Stimulated activated memory B cell treated with anti-CD40 and anti-IgM and Interleukin-4, amounts not matched to agents 10 μg/mL and 1 μg/mL and 100 μg/mL, for 72 hours (primary cell): ENCODE measurements around the gene KDSR.
A peak's percentile ranks its signal among the peaks of the same experiment; 100 is the strongest.

Experiments
- ATAC-seq: fragments of 150-1000 bp; cut with Tn5 transposase; 2 replicates; pipeline ENCODE4 v1.10.0; 2021
- H3K27ac Mint-ChIP-seq: one replicate; pipeline ENCODE4 v1.8.0; 2022; ENCODE audit warnings: mild to moderate bottlenecking, mixed read lengths
- H3K27me3 Mint-ChIP-seq: one replicate; pipeline ENCODE4 v1.8.0; 2022; ENCODE audit warnings: mixed read lengths
- H3K36me3 Mint-ChIP-seq: one replicate; pipeline ENCODE4 v1.8.0; 2022; ENCODE audit warnings: mixed read lengths
- H3K4me1 Mint-ChIP-seq: one replicate; pipeline ENCODE4 v1.8.0; 2022; ENCODE audit warnings: mixed read lengths
- H3K4me3 Mint-ChIP-seq: one replicate; pipeline ENCODE4 v1.8.0; 2022; ENCODE audit warnings: mild to moderate bottlenecking, moderate library complexity, mixed read lengths
- H3K9me3 Mint-ChIP-seq: one replicate; pipeline ENCODE4 v1.8.0; 2022; ENCODE audit warnings: mixed read lengths

KDSR gene

GRCh38 chr18:63367053-63367953 is at the start of gene KDSR:
TSS of gene KDSR (minus strand) at chr18:63367206. CDS start at chr18:63367118, 88 bp downstream.
- Mint-ChIP-seq H3K9me3 (no peaks in the 10 kb centered on the region), H3K27me3 (no peaks in the 10 kb centered on the region), H3K36me3 (peaks cover 6% of the 10 kb centered on the region), H3K4me1 (peaks cover 34% of the 10 kb centered on the region), H3K4me3 (peak within 1 kb of the TSS; percentile 89), H3K27ac (peak within 1 kb of the TSS; percentile 86)
- peak; percentile 96 for ATAC-seq

GRCh38 chr18:63412953-63413352 is 45.9 kb upstream of the KDSR start:
- no peak for ATAC-seq
- no peaks in the 10 kb centered on the region for H3K9me3 Mint-ChIP-seq
- peaks cover 14% of the 10 kb centered on the region for H3K4me1 Mint-ChIP-seq
- no peak overlapping the region for H3K4me3 Mint-ChIP-seq
- peaks cover 28% of the 10 kb centered on the region for H3K36me3 Mint-ChIP-seq
- no peak overlapping the region for H3K27ac Mint-ChIP-seq
- H3K27me3 Mint-ChIP-seq: no peaks in the 10 kb centered on the region

GRCh38 chr18:63410792-63411191 is 43.8 kb upstream of the KDSR start:
- Mint-ChIP-seq H3K4me3 (no peak overlapping the region), H3K27ac (no peak overlapping the region), H3K4me1 (peaks cover 19% of the 10 kb centered on the region)

DNA sequence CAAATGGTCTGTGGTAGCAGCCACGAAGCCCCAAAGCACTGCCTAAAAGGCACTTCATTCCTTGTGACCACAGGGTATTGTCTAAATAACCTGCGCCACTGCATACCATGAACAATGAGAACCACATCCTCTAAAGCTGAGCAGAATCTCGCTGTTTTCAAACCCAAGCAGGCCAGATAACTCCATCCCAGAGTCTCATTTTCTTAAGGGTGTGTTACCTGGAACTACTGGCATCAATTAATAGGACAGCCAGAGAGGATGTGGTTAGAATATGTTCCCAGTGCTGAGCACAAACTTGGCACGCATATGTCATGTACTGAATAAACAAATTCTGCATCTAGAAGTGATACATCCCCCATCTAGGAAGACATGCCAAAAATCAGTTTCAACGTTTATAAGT is 42.3 kb upstream of the KDSR start:
- Mint-ChIP-seq H3K27ac (no peak overlapping the region), H3K4me1 (peaks cover 19% of the 10 kb centered on the region), H3K9me3 (no peaks in the 10 kb centered on the region), H3K36me3 (peaks cover 37% of the 10 kb centered on the region), H3K27me3 (no peaks in the 10 kb centered on the region), H3K4me3 (no peak overlapping the region)
- ATAC-seq: no peak

More at GRCh38 chr18:63410792-63411191, 43.8 kb upstream of the KDSR start:
- no peak for ATAC-seq
- Mint-ChIP-seq H3K9me3 (no peaks in the 10 kb centered on the region), H3K27me3 (no peaks in the 10 kb centered on the region), H3K36me3 (peaks cover 41% of the 10 kb centered on the region)

- no peaks in the 10 kb centered on the region for H3K27me3 Mint-ChIP-seq
- no peak overlapping the region for H3K27ac Mint-ChIP-seq
- H3K4me1 Mint-ChIP-seq: peaks cover 6% of the 10 kb centered on the region
- H3K4me3 Mint-ChIP-seq: no peak overlapping the region
- peaks cover 36% of the 10 kb centered on the region for H3K36me3 Mint-ChIP-seq
- H3K9me3 Mint-ChIP-seq: no peaks in the 10 kb centered on the region
- ATAC-seq: no peak
Observed at GRCh38 chr18:63407734-63408133, 40.7 kb upstream of the KDSR start.

DNA sequence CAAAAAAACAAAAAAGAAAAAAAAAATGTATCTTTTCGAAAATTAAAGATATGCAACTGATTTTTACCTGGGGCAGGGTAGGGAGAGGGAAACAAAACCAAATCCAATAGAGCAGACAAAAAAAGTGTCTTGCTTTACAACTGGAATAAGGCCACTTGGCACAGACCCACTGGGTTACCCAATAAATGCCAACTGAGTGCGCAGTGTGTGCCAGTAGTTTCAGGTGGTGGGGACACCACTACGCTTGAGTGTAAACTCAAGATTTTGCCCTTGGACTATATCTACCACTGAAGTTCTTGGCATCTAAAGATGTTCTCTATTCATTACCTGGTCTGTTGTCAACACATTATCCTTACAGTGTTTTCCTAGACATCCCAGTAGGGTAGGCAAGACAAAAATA is 39.0 kb upstream of the KDSR start:
- Mint-ChIP-seq H3K9me3 (no peaks in the 10 kb centered on the region), H3K4me3 (no peak overlapping the region), H3K4me1 (peaks cover 5% of the 10 kb centered on the region), H3K27me3 (no peaks in the 10 kb centered on the region), H3K27ac (no peak overlapping the region), H3K36me3 (peaks cover 42% of the 10 kb centered on the region)
- ATAC-seq: no peak

DNA sequence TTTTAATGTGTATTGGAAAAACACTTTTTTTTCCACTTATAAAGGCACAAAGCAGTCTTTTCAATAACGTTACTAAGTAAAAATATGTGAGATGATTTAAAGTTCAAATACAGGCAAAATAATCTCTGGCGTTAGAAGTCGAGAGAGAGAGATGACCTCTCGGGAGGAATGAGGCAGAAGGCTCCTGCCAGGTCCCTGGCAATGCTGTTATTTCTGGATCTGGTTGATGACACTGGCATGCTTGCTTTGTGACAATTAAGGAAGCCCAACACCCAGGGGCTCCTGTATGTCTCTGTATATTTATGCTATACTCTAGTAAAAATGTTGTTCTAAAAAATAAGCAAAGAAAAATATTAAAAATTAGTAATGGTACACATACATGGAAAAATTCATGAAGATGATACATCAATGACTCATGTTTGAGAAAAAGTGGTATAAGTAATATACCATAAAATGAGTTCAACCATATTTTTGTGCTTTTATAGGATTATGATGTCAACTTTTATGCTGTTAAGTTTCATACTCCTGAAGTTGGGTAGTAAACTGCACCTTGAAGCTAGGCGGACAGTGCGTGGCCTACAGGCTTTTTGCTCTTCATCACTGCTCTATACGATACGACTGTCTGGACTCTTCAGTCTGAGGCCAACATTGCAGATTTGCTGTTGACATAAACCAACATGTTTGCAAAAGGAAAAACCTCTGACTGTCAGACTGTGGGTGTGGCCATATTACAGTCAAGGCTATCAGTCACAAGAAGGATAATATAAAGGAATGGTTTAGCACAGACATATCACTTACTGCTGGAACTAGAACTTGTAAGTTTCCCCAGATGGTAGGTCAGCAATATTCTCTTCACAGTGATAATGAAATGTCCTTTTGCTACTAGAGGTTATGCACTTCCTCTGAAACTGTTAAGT is 35.5 kb upstream of the KDSR start:
- H3K4me3 Mint-ChIP-seq: no peak overlapping the region
- no peaks in the 10 kb centered on the region for H3K27me3 Mint-ChIP-seq
- peaks cover 5% of the 10 kb centered on the region for H3K4me1 Mint-ChIP-seq
- ATAC-seq: no peak
- H3K9me3 Mint-ChIP-seq: no peaks in the 10 kb centered on the region
- no peak overlapping the region for H3K27ac Mint-ChIP-seq
- H3K36me3 Mint-ChIP-seq: peaks cover 63% of the 10 kb centered on the region

DNA sequence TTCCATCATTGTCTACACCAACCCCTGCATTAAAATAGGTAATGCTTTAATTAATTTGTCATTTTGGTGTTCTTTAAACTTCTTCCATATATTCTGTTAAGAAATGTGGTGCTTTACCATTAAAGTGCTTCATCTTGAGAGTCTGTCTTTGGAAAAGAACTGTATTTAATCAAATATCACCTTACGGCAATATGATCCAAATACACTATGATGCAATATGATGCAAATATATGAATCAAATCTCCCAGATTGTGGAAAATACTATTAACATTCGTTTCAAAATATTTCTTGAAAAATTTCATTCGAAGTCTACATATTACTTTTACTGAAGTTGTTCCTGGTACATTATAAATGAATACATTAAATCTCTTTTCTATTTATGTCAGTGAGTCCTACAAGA is 32.3 kb upstream of the KDSR start:
- Mint-ChIP-seq H3K9me3 (no peaks in the 10 kb centered on the region), H3K27me3 (no peaks in the 10 kb centered on the region), H3K27ac (no peak overlapping the region), H3K4me3 (no peak overlapping the region), H3K4me1 (no peaks in the 10 kb centered on the region), H3K36me3 (peaks cover 53% of the 10 kb centered on the region)
- ATAC-seq: no peak

- Mint-ChIP-seq H3K36me3 (peaks cover 43% of the 10 kb centered on the region), H3K4me3 (no peak overlapping the region), H3K27me3 (no peaks in the 10 kb centered on the region), H3K4me1 (no peaks in the 10 kb centered on the region), H3K27ac (no peak overlapping the region), H3K9me3 (no peaks in the 10 kb centered on the region)
- ATAC-seq: no peak
Observed at GRCh38 chr18:63397349-63397748, 30.3 kb upstream of the KDSR start.

GRCh38 chr18:63395503-63395902 is 28.5 kb upstream of the KDSR start:
- no peak overlapping the region for H3K27ac Mint-ChIP-seq
- ATAC-seq: no peak
- H3K36me3 Mint-ChIP-seq: peaks cover 45% of the 10 kb centered on the region
- H3K4me3 Mint-ChIP-seq: no peak overlapping the region
- no peaks in the 10 kb centered on the region for H3K27me3 Mint-ChIP-seq
- no peaks in the 10 kb centered on the region for H3K9me3 Mint-ChIP-seq
- no peaks in the 10 kb centered on the region for H3K4me1 Mint-ChIP-seq

DNA sequence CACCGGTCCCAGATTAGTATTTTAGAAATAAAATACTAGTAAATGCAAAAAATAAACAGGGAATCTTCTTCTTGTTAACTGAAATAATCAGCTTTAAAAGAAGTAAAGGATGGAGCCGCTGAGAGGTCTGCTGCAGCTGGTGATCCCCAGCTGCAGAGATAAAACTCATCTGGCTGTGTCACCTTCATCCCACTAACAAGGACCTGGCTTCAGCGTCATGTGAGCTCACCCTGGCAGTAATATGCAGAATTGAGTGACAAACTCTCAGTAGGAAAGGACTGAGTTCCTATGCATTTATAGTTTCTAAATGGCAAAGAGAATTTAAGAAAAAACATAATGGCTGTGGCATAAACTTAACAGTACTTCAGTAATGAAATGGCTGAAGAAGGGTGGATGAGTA is 27.9 kb upstream of the KDSR start:
- peaks cover 43% of the 10 kb centered on the region for H3K36me3 Mint-ChIP-seq
- H3K4me3 Mint-ChIP-seq: no peak overlapping the region
- H3K9me3 Mint-ChIP-seq: no peaks in the 10 kb centered on the region
- no peaks in the 10 kb centered on the region for H3K27me3 Mint-ChIP-seq
- H3K4me1 Mint-ChIP-seq: no peaks in the 10 kb centered on the region
- no peak for ATAC-seq
- no peak overlapping the region for H3K27ac Mint-ChIP-seq

- H3K27me3 Mint-ChIP-seq: no peaks in the 10 kb centered on the region
- no peaks in the 10 kb centered on the region for H3K4me1 Mint-ChIP-seq
- no peak overlapping the region for H3K4me3 Mint-ChIP-seq
- no peak for ATAC-seq
- no peak overlapping the region for H3K27ac Mint-ChIP-seq
- no peaks in the 10 kb centered on the region for H3K9me3 Mint-ChIP-seq
- peaks cover 49% of the 10 kb centered on the region for H3K36me3 Mint-ChIP-seq
Observed at GRCh38 chr18:63387861-63388260, 20.9 kb upstream of the KDSR start.

DNA sequence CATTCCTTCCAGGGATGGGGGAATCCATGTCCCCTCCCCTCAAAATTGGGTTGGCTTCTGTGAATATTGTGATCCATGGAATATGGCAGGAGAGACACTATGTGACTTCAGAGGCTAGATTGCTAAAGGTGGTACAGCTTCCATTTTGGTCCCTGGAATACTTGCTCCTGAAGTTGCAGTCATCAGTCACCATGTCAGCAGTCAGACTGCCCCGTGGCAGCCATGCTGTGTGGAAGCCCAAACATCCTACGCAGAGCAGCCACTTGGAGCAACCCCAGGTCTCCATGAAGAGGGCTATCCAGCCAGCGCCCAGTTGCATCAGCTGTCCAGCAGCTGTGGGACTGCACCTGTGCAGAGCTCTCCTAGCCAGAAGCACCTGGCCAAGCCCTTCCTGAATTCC is 15.8 kb upstream of the KDSR start:
- H3K4me1 Mint-ChIP-seq: peaks cover 11% of the 10 kb centered on the region
- no peak for ATAC-seq

DNA sequence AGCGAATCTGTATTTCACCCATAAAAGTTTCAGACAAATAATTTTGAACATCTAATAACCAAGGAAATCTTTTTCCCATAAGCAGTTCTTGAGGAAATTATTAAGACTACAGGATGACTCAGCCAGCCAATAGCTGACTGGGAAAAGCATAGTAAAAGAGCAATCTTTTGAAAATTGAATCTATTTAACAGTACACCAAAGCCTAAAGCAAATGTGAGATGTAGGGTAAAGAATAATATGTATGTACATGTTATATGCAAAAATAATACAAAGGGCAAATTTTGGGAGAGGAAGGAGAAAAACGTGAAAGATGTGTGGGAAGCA is 12.6 kb upstream of the KDSR start:
- Mint-ChIP-seq H3K9me3 (peaks cover 10% of the 10 kb centered on the region), H3K4me3 (no peak overlapping the region), H3K4me1 (peaks cover 11% of the 10 kb centered on the region), H3K27ac (no peak overlapping the region), H3K27me3 (no peaks in the 10 kb centered on the region), H3K36me3 (peaks cover 29% of the 10 kb centered on the region)
- ATAC-seq: no peak

More for the DNA sequence above, 15.8 kb upstream of the KDSR start:
- Mint-ChIP-seq H3K4me3 (no peak overlapping the region), H3K27ac (no peak overlapping the region), H3K9me3 (no peaks in the 10 kb centered on the region), H3K27me3 (no peaks in the 10 kb centered on the region), H3K36me3 (peaks cover 27% of the 10 kb centered on the region)

DNA sequence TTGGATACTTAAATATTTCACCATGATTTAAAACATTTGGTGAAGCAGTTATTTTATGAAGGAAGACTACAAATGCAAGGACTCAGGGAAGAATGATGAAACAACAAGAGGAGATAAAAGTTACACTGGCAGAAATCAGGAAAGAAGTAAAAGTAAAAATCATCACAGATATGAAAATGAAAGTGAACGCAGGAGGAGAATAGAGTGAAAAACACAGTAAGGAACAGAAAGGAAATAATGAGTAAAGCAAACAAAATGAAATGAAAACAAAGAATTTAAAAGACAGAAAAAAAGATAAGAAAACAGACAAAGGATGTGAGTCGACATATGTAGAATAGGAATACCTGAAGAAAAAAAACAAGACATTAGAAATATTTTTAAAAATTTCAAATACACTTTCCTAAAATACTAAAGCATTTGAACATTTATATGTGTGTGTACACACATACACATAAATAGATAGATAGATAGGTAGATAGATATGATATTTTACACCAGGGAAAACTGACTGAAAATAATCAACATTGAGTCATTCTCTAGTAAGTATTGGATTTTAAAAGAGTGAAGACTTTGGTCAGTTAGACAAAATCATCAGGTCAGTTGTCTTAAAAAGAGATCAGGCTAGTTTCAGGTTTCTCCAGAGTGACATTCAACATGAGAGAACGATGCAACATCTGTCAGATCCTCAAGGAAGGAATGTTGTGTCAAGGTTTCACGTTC is 12.1 kb upstream of the KDSR start:
- ATAC-seq: no peak
- Mint-ChIP-seq H3K36me3 (peaks cover 24% of the 10 kb centered on the region), H3K9me3 (peaks cover 10% of the 10 kb centered on the region), H3K4me3 (peak overlapping the region; percentile 32), H3K27ac (peak overlapping the region; percentile 65), H3K4me1 (peaks cover 11% of the 10 kb centered on the region), H3K27me3 (no peaks in the 10 kb centered on the region)
